ENCODE results near the gene PAGR1. TPM values are rescaled to one million over a fixed set of nuclear protein-coding genes. Genes with fewer than 3 reads are reported as not detected.

Gene PAGR1
- total and polyA plus RNA-seq, 2 of the 4 experiments (the other 2 are of a cell fraction) = 10.6 to 22.1 TPM

DNA sequence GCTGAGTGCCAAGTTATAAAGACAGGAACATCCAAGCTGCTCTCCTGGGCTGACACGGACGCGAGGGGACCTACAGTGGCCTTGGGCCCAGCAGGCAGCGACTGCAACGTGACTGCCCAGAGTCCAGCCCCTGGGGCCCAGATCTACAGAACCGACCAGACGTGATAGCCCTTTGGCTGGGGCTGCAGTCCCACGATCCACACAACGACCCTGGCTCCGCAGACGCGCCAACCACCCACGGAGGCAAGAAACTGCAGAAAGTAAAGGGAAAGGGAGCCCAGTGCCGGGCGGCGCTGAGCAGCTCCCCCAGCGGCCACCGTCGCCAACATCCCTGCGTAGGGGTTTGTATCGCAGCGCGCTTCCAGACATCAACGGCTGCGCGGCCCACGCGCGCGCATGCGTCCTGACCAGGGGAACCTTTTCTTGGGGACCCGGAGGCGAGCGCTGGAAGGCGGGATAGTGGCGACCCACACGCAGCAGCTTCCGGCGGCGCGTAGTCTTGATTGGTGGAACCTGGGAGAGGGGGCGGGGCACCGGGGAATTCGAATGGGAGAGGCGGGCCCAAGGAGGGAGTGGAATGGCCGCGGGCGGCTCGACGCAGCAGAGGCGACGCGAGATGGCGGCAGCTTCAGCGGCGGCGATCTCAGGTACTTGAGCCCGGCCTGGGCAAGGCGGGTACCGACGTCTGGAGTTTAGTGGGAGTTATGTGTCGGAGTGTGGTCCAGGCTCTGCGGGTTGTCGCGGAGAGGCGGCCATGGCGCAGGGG is 25.6 kb upstream of the PAGR1 start, which contains the start of gene KIF22 (continued):
- TF ChIP-seq, protein P1, sequence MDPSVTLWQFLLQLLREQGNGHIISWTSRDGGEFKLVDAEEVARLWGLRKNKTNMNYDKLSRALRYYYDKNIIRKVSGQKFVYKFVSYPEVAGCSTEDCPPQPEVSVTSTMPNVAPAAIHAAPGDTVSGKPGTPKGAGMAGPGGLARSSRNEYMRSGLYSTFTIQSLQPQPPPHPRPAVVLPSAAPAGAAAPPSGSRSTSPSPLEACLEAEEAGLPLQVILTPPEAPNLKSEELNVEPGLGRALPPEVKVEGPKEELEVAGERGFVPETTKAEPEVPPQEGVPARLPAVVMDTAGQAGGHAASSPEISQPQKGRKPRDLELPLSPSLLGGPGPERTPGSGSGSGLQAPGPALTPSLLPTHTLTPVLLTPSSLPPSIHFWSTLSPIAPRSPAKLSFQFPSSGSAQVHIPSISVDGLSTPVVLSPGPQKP (IDR thresholded peaks at IDR 0.05; ENCODE audit: borderline replicate concordance, low read depth, low read length) = no peak
- no peak for TF ChIP-seq CEBPB (IDR thresholded peaks at IDR 0.05; ENCODE audit: low read depth, low read length)
